Osteoblast (primary cell): ENCODE measurements around the gene IL10. TPM values are rescaled to one million over a fixed set of nuclear protein-coding genes. Genes with fewer than 3 reads are reported as not detected.
A peak's percentile ranks its signal among the peaks of the same experiment; 100 is the strongest.

ENCODE experiments used
- DNase-seq: peaks from one replicate; pipeline ENCODE4 v3.0.0; 2011; ENCODE audit warnings: low spot score, mixed read lengths; ENCODE audit not compliant: insufficient read length; ENCODE audit errors: missing footprints
- H2AFZ ChIP-seq: 2 replicates; pipeline ENCODE4 v1.6.0; 2011; ENCODE audit warnings: mild to moderate bottlenecking, low read length
- H3K27ac ChIP-seq: 2 replicates; pipeline ENCODE4 v1.5.1; 2011; ENCODE audit warnings: mild to moderate bottlenecking, low read depth, low read length, moderate library complexity
- H3K27me3 ChIP-seq: 2 replicates; pipeline ENCODE4 v1.6.0; 2012; ENCODE audit warnings: mild to moderate bottlenecking, control low read depth, inconsistent platforms, low read length, moderate library complexity; ENCODE audit not compliant: insufficient read depth
- H3K36me3 ChIP-seq: 2 replicates; pipeline ENCODE4 v1.5.1; 2011; ENCODE audit warnings: mild to moderate bottlenecking, low read length, control low read depth, moderate library complexity; ENCODE audit not compliant: insufficient read depth
- H3K4me1 ChIP-seq: 2 replicates; pipeline ENCODE4 v1.5.1; 2011; ENCODE audit warnings: mild to moderate bottlenecking, low read length, control low read depth, moderate library complexity; ENCODE audit not compliant: insufficient read depth
- H3K4me2 ChIP-seq: 2 replicates; pipeline ENCODE4 v1.6.0; 2011; ENCODE audit warnings: mild to moderate bottlenecking, low read length; ENCODE audit not compliant: insufficient read depth
- H3K4me3 ChIP-seq: fragments of 200-600 bp; sonication (generic); 3 replicates; pipeline ENCODE4 v1.5.1; 2012; ENCODE audit warnings: mild to moderate bottlenecking, low read length, inconsistent platforms; ENCODE audit not compliant: insufficient read depth
- H3K79me2 ChIP-seq: 2 replicates; pipeline ENCODE4 v1.6.0; 2012; ENCODE audit warnings: mild to moderate bottlenecking, low read length, control low read depth, inconsistent platforms; ENCODE audit not compliant: insufficient read depth
- H3K9me3 ChIP-seq: 2 replicates; pipeline ENCODE4 v1.5.1; 2011; ENCODE audit warnings: low read depth, low read length, control low read depth
- H4K20me1 ChIP-seq: 2 replicates; pipeline ENCODE4 v1.6.0; 2012; ENCODE audit warnings: mild to moderate bottlenecking, low read length, control low read depth; ENCODE audit not compliant: insufficient read depth
- CTCF ChIP-seq: IDR thresholded peaks from 2 replicates; pipeline ENCODE4 v1.5.1; 2011; ENCODE audit warnings: mild to moderate bottlenecking, low read depth, low read length, moderate library complexity; ENCODE audit errors: extremely low read depth
- total RNA-seq: library from RNA; depleted of rRNA; stranded (reverse); fragments of >200 nt; gene quantifications from 2 replicates; pipeline ENCODE4 v1.2.3, GENCODE V29; 2012

The IL10 gene
- total RNA-seq, result not detected in 2 replicates

GRCh38 chr1:206772243-206772937 lies at the start of gene IL10:
Gene IL10 (minus strand): TSS chr1:206772494. CDS start chr1:206772435, 59 bp downstream.
- Histone ChIP-seq H3K4me3 (no peak within 1 kb of the TSS), H3K4me1 (no peaks in the 10 kb centered on the region), H3K79me2 (no peaks in the 10 kb centered on the region), H3K36me3 (no peaks in the 10 kb centered on the region), H3K27me3 (peaks cover 12% of the 10 kb centered on the region), H3K9me3 (no peaks in the 10 kb centered on the region), H4K20me1 (no peaks in the 10 kb centered on the region), H3K27ac (no peak within 1 kb of the TSS), H2AFZ (no peak within 1 kb of the TSS), H3K4me2 (no peak within 1 kb of the TSS)
- no peak for TF ChIP-seq CTCF
- DNase-seq, result no peak

GRCh38 chr1:206821493-206821892 lies 49.2 kb upstream of the IL10 start:
- no peaks in the 10 kb centered on the region for H4K20me1 ChIP-seq
- no peaks in the 10 kb centered on the region for H3K27me3 ChIP-seq
- DNase-seq, result no peak
- no peak for TF ChIP-seq CTCF
- H3K4me1 ChIP-seq, result peaks cover 4% of the 10 kb centered on the region
- no peaks in the 10 kb centered on the region for H3K9me3 ChIP-seq
- H3K79me2 ChIP-seq, result no peaks in the 10 kb centered on the region
- H3K27ac ChIP-seq, result no peak overlapping the region
- no peaks in the 10 kb centered on the region for H3K36me3 ChIP-seq
- H3K4me2 ChIP-seq, result no peak overlapping the region
- H2AFZ ChIP-seq, result no peak overlapping the region
- no peak overlapping the region for H3K4me3 ChIP-seq

GRCh38 chr1:206816390-206817287 lies 44.3 kb upstream of the IL10 start:
- H4K20me1 ChIP-seq, result no peaks in the 10 kb centered on the region
- H3K36me3 ChIP-seq, result no peaks in the 10 kb centered on the region
- no peak overlapping the region for H3K27ac ChIP-seq
- TF ChIP-seq CTCF, result no peak
- no peak overlapping the region for H3K4me2 ChIP-seq
- H3K9me3 ChIP-seq, result no peaks in the 10 kb centered on the region
- no peaks in the 10 kb centered on the region for H3K79me2 ChIP-seq
- no peak for DNase-seq
- no peak overlapping the region for H3K4me3 ChIP-seq
- H3K27me3 ChIP-seq, result no peaks in the 10 kb centered on the region
- H2AFZ ChIP-seq, result peak overlapping the region; percentile 18
- peaks cover 6% of the 10 kb centered on the region for H3K4me1 ChIP-seq
